DND-41 (cell line): ENCODE data around the gene AGFG2.

Source experiments
- CTCF ChIP-seq: IDR thresholded peaks from 2 replicates; pipeline ENCODE4 v1.5.1; 2012; ENCODE audit warnings: borderline replicate concordance, low read length, moderate library complexity, mild to moderate bottlenecking; ENCODE audit not compliant: poor library complexity, severe bottlenecking; ENCODE audit errors: extremely low read depth
- EZH2 ChIP-seq: IDR thresholded peaks from 3 replicates; pipeline ENCODE4 v1.6.1; 2012; ENCODE audit warnings: borderline replicate concordance, low read depth, mild to moderate bottlenecking, moderate library complexity, low read length, inconsistent platforms; ENCODE audit not compliant: severe bottlenecking

- no peak for TF ChIP-seq CTCF
- TF ChIP-seq EZH2, result no peak
These were observed 28.2 kb downstream of the AGFG2 start for GRCh38 chr7:100567031-100567730.
